B cell (primary cell): ENCODE measurements around the gene LIMS4. TPM values are rescaled to one million over a fixed set of nuclear protein-coding genes. Genes with fewer than 3 reads are reported as not detected.
"Not testable (repeated sequence)": the region's sequence is repeated elsewhere in the genome, so short reads cannot be mapped to it uniquely, and the experiment has no call there.

Source experiments
- ATAC-seq: fragments of 200-7000 bp; cut with Tn5 transposase; one replicate; pipeline ENCODE4 v1.10.0; 2021; ENCODE audit warnings: low read depth, mild to moderate bottlenecking, moderate number of reproducible peaks, moderate library complexity
- CTCF ChIA-PET: fragments of 350-600 bp; sonication (Branson Sonifier 250); formaldehyde crosslinking; loops from one replicate; lab custom pipeline; 2021; ENCODE audit warnings: antibody characterized with exemption, inconsistent platforms; lab: Charles Lee
- POLR2A ChIA-PET: fragments of 350-600 bp; sonication (Branson Sonifier 250); formaldehyde crosslinking; loops from one replicate; lab custom pipeline; 2021; ENCODE audit warnings: antibody characterized with exemption; lab: Charles Lee
- DNase-seq: peaks from one replicate; pipeline ENCODE4 v3.0.0; 2013
- H2AFZ ChIP-seq: 2 replicates; pipeline ENCODE4 v1.6.1; 2012; ENCODE audit warnings: mild to moderate bottlenecking, low read depth, low read length; ENCODE audit not compliant: insufficient read depth, poor library complexity, severe bottlenecking
- H3K27ac ChIP-seq, 2 donors: 1 replicate in 1 of 2; 2 replicates in 1 of 2; pipeline ENCODE4 v1.5.1; 2012 to 2013; ENCODE audit warnings: low read length in 2 of 2, mild to moderate bottlenecking in 2 of 2, moderate library complexity in 1 of 2
- H3K27me3 ChIP-seq, 4 experiments: fragments of 200-600 bp in 1 of 4; sonication (generic) in 1 of 4; replicated peaks in 1 of 4; 1 replicate in 2 of 4; 2 replicates in 2 of 4; pipeline versions ENCODE4 v1.6.1 to v1.7.0; 2013 to 2016; ENCODE audit warnings: low read length in 3 of 4, mild to moderate bottlenecking in 2 of 4, mixed read lengths in 1 of 4, moderate library complexity in 1 of 4; ENCODE audit not compliant: insufficient read depth in 4 of 4, control insufficient read depth in 3 of 4; ENCODE audit errors: control extremely low read depth in 1 of 4
- H3K36me3 ChIP-seq, 2 experiments: replicated peaks in 1 of 2; 1 replicate in 1 of 2; 2 replicates in 1 of 2; pipeline versions ENCODE4 v1.6.1 to v1.7.1; 2013; ENCODE audit warnings: low read length in 1 of 2; ENCODE audit not compliant: insufficient read depth in 2 of 2, control insufficient read depth in 1 of 2; ENCODE audit errors: control extremely low read depth in 1 of 2, extremely low read depth in 1 of 2
- H3K4me1 ChIP-seq, 2 donors: fragments of 200-600 bp in 1 of 2; sonication (generic) in 1 of 2; 1 replicate in 1 of 2; 2 replicates in 1 of 2; pipeline versions ENCODE4 v1.5.1 to v1.6.1; 2013 to 2017; ENCODE audit warnings: low read length in 2 of 2; ENCODE audit not compliant: control insufficient read depth in 2 of 2, insufficient read depth in 2 of 2
- H3K4me2 ChIP-seq: replicated peaks from 2 replicates; pipeline ENCODE3; 2012; ENCODE audit warnings: mild to moderate bottlenecking, low read depth, low read length; ENCODE audit not compliant: poor library complexity, severe bottlenecking
- H3K4me3 ChIP-seq, 5 experiments: fragments of 200-600 bp in 1 of 5; sonication (generic) in 1 of 5; 1 replicate in 3 of 5; 2 replicates in 2 of 5; pipeline versions ENCODE4 v1.5.1 to v1.7.0; 2011 to 2016; ENCODE audit warnings: low read length in 4 of 5, mild to moderate bottlenecking in 4 of 5, low read depth in 2 of 5, control low read depth in 1 of 5, moderate library complexity in 1 of 5; ENCODE audit not compliant: insufficient read depth in 1 of 5; ENCODE audit errors: control extremely low read depth in 1 of 5, extremely low read depth in 1 of 5
- H3K79me2 ChIP-seq: fragments of 200-600 bp; sonication (generic); one replicate; pipeline ENCODE4 v1.6.0; 2016; ENCODE audit warnings: low read length; ENCODE audit not compliant: control insufficient read depth, insufficient read depth
- H3K9ac ChIP-seq: fragments of 200-600 bp; sonication (generic); 2 replicates; pipeline ENCODE4 v1.6.1; 2017; ENCODE audit warnings: mild to moderate bottlenecking, low read length, moderate library complexity
- H3K9me3 ChIP-seq, 3 donors: one replicate each; pipeline versions ENCODE4 v1.6.1 to v1.7.1; 2013; ENCODE audit warnings: low read length in 2 of 3; ENCODE audit not compliant: control insufficient read depth in 2 of 3, insufficient read depth in 1 of 3; ENCODE audit errors: control extremely low read depth in 1 of 3
- H4K20me1 ChIP-seq: 2 replicates; pipeline ENCODE4 v1.6.0; 2012; ENCODE audit warnings: mild to moderate bottlenecking, low read length; ENCODE audit not compliant: insufficient read depth, control insufficient read depth, poor library complexity, severe bottlenecking
- H3K27ac Mint-ChIP-seq: one replicate; pipeline ENCODE4 v1.8.0; 2021; ENCODE audit warnings: mixed read lengths
- H3K27me3 Mint-ChIP-seq: one replicate; pipeline ENCODE4 v1.8.0; 2021; ENCODE audit warnings: mixed read lengths
- H3K4me1 Mint-ChIP-seq: one replicate; pipeline ENCODE4 v1.8.0; 2021; ENCODE audit warnings: mixed read lengths
- H3K4me3 Mint-ChIP-seq: one replicate; pipeline ENCODE4 v1.8.0; 2021; ENCODE audit warnings: mixed read lengths
- H3K9me3 Mint-ChIP-seq: one replicate; pipeline ENCODE4 v1.8.0; 2022; ENCODE audit warnings: mixed read lengths; ENCODE audit not compliant: insufficient read depth
- WGBS: methylation state at CpG from one replicate; pipeline ENCODE4 v1.1.5; 2013; ENCODE audit warnings: missing lambda C conversion rate; ENCODE audit not compliant: insufficient coverage; 5-methylcytosine and 5-hydroxymethylcytosine counted together
- intact Hi-C: fragments of 100-400 bp; cut with micrococcal nuclease; formaldehyde crosslinking; loops from one replicate; pipeline ENCODE4 v1.10.0; 2022
- polyA plus RNA-seq: library from polyadenylated mRNA; depleted of rRNA; stranded (reverse); fragments of >200 nt; gene quantifications from 2 replicates; pipeline ENCODE4 v1.2.3, GENCODE V29; 2012
- total RNA-seq, 2 donors: library from RNA; stranded (reverse); fragments of 120-200 nt in 1 of 2; gene quantifications; 1 replicate in 1 of 2; 2 replicates in 1 of 2; pipeline versions ENCODE4 v1.2.3 to v1.2.4, GENCODE V29; 2013 to 2022

The LIMS4 gene
- total and polyA plus RNA-seq, 2 donors (not counting 1 experiment from before 2014, with no cell fraction given), result 0.07 to 0.47 TPM

GRCh38 chr2:110404988-110405387, 67.6 kb downstream of the LIMS4 start:
- H2AFZ ChIP-seq, H3K4me3 Mint-ChIP-seq, H3K4me3 ChIP-seq, H3K9me3 ChIP-seq, H3K9me3 Mint-ChIP-seq, H3K27ac Mint-ChIP-seq, H3K4me1 ChIP-seq, DNase-seq, H3K9ac ChIP-seq, POLR2A ChIA-PET, intact Hi-C loops, ATAC-seq, H4K20me1 ChIP-seq, H3K27me3 Mint-ChIP-seq, H3K27me3 ChIP-seq, H3K36me3 ChIP-seq, H3K79me2 ChIP-seq, H3K4me1 Mint-ChIP-seq, CTCF ChIA-PET, H3K4me2 ChIP-seq, H3K27ac ChIP-seq: not testable (repeated sequence)
- WGBS, result no CpG with 5 or more reads among the region's 2 CpGs

- POLR2A ChIA-PET, H3K4me1 ChIP-seq, CTCF ChIA-PET, H3K36me3 ChIP-seq, H3K4me3 Mint-ChIP-seq, H3K9me3 ChIP-seq, H3K27me3 Mint-ChIP-seq, intact Hi-C loops, H3K4me1 Mint-ChIP-seq, H3K9ac ChIP-seq, H3K9me3 Mint-ChIP-seq, DNase-seq, H3K79me2 ChIP-seq, ATAC-seq, H3K27me3 ChIP-seq, H3K4me2 ChIP-seq, H3K27ac ChIP-seq, H2AFZ ChIP-seq, H3K27ac Mint-ChIP-seq, H4K20me1 ChIP-seq, H3K4me3 ChIP-seq: not testable (repeated sequence)
- WGBS, result no CpG with 5 or more reads among the region's 1 CpG
Observed at GRCh38 chr2:110404246-110404645, 68.4 kb downstream of the LIMS4 start.

GRCh38 chr2:110401001-110401618, 71.5 kb downstream of the LIMS4 start:
- H3K4me3 Mint-ChIP-seq, H3K27me3 ChIP-seq, intact Hi-C loops, H3K9me3 ChIP-seq, H4K20me1 ChIP-seq, H3K79me2 ChIP-seq, DNase-seq, H3K27me3 Mint-ChIP-seq, H3K27ac ChIP-seq, H3K36me3 ChIP-seq, H3K27ac Mint-ChIP-seq, H3K4me2 ChIP-seq, H3K4me1 ChIP-seq, H3K9me3 Mint-ChIP-seq, H3K4me1 Mint-ChIP-seq, H3K4me3 ChIP-seq, POLR2A ChIA-PET, CTCF ChIA-PET, H2AFZ ChIP-seq, H3K9ac ChIP-seq: not testable (repeated sequence)
- no CpG with 5 or more reads among the region's 18 CpGs for WGBS
- peak; percentile 64 for ATAC-seq

- H3K4me1 Mint-ChIP-seq, H3K4me2 ChIP-seq, CTCF ChIA-PET, H3K36me3 ChIP-seq, H2AFZ ChIP-seq, H4K20me1 ChIP-seq, H3K79me2 ChIP-seq, POLR2A ChIA-PET, H3K27me3 ChIP-seq, H3K9ac ChIP-seq, H3K27ac ChIP-seq, intact Hi-C loops, ATAC-seq, H3K27me3 Mint-ChIP-seq, H3K4me1 ChIP-seq, H3K9me3 Mint-ChIP-seq, DNase-seq, H3K4me3 ChIP-seq, H3K4me3 Mint-ChIP-seq, H3K27ac Mint-ChIP-seq, H3K9me3 ChIP-seq: not testable (repeated sequence)
- WGBS, result no CpG with 5 or more reads among the region's 10 CpGs
Observed at GRCh38 chr2:110399378-110399777, 73.2 kb downstream of the LIMS4 start.
